Hippocampal formation (tissue), 2 donors: ENCODE measurements around the gene RALGPS2.

ENCODE experiments used
- DNase-seq, 2 donors: peaks; one replicate each; lab custom pipeline; 2025; lab: John Stamatoyannopoulos, UW

The RALGPS2 gene

DNA sequence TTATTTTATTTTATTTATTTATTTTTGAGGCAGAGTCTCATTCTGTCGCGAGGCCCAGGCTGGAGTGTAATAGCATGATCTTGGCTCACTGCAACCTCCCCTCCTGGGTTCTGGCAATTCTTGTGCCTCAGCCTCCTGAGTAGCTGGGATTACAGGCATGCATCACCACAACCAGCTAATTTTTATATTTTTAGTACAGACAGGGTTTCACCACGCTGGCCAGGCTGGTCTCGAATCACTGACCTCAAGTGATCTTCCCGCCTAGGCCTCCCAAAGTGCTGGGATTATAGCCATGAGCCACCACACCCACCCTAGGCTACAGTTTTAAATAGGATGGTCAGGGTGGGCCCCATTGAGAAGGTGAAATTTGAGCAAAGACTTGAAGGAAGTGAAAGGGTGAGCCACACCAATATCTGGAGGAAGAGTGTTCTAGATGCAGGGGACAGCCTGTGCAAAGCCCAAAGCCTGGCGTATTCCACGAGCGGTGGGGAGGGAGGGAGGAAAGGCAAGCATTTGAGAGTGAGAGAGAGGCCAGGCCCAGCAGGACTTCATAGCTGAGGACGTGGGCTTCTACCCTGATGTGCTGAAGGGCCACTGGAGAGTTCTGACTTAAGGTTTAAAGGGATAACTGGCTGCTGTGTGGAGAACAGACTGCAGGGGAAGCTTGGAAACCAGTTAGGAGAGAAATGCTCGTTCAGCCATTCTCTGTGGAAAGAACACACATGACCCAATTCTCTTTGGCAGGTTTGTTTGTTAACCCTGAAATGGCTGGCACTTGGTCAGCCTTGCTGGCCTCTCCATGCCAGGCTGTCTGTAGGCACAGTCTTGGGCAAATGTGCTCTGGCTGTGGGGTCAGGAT lies 238.0 kb downstream of the RALGPS2 start:
- no peak for DNase-seq

DNA sequence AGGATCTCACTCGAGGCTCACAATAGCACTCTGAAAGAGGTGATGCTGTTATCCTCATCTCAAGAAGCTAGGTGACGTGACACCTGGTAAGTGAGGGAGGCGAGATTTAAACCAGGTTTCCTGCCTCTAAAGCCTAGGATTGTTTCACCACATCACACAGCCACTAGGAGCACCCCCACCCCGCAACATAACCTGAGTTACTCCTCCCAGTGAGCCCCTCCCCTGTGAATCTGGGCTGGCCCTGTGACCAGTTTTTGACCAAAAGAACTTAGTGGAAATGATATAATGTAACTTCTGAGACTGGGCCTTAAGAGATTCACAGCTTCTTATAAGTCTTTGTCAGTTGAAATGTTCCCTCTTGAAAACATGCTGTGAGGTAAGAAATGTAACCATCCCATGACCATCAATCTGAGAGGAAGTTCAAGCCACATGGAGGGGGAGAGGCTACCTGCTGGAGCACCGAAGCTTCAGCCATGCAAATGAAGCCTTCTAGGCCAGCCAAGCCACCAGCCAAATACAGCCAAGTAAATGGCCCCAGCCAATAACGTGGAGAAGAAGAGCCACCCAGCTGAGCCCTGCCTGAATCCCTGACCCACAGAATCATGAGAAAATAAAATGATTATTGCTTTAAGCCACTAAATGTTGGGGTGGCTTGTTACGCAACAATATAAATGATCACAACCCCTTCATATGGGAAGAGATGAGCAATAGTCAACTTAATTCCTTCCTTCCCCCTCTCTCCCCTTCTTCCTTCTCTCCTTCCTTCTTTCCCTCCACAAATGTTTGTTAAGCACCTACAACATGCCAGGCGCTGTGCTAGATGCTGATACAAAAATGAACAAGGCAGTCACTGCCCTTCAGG lies 239.7 kb downstream of the RALGPS2 start:
- no peak for DNase-seq

DNA sequence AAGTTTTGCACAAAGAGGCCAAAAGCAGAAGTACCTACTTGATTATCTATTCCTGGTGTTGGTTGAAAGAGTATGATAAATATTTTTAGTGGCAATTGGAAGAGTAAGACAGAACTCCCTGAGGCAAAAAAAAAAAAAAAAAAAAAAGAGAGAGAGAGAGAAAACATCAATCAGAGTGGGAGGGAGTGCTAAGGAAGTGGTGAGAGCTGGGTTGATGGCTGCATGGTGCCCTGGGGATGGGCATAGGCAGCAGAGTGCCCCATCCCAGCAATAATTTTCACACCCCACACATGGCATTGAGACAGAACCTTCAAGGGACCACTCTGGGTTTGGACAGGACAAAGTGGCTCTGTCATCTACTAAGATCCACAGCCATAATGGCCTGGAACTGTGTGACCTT lies 241.3 kb downstream of the RALGPS2 start:
- DNase-seq = no peak

DNA sequence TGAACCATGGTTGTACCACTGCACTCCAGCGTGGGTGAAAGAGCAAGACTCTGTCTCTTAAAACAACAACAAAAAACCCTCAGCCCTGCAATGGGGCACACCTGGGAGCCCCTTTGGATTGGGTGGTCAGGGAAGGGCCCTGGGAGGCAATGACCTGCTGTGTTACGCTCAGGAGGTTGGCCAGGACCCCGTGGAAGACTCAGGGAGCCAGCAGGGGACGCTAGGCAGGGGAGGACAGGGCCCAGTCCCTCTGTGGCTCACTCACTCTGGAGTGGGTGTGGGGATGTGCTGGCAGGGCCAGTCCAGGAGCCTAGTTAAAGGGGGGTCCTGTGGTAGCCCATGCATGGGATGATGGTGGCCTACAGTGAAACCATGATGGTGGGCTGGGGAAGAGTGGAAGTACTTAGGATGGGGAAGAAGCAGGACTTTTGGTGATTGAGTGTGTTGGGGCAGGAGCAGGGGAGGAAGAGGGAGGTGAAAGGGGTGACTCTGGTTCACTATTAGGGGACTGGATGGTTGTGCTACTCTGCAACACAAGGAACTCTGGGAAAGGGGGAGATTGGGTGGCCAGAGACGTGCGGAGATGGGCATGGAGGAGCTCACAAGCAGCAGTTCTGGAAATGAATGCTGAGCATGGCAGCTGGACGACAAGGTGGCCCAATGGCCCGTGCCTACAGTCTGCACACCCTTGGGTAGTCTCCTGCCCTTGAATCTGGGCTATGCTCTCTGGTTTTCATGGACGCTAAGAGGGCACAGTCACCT lies 244.4 kb downstream of the RALGPS2 start:
- no peak for DNase-seq

DNA sequence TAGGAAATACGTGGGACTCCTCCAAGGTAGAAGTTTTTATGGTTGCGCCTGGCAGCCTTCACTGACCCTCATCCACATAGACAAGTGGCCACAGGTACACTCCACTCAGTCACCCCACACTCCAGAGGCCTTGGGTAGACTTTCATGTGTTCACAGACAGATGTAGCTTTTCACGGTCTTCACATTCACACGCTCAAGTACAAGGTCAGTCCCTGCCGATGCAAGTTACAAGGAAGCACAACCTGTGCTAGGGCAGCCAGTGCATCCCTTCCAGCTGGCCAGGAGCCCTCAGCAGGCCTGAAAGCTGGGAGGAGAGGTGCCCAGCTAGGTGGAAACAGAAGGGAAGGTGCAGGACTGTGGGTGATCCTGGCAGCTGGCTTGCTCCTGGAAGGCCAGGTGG lies 245.1 kb downstream of the RALGPS2 start:
- no peak for DNase-seq
